ENCODE measurements around the gene CELF4. TPM values are rescaled to one million over a fixed set of nuclear protein-coding genes. Genes with fewer than 3 reads are reported as not detected.

Gene CELF4
- total RNA-seq, 4 donors from 2014 or later, result 0.32 to 0.81 (median 0.77) TPM

DNA sequence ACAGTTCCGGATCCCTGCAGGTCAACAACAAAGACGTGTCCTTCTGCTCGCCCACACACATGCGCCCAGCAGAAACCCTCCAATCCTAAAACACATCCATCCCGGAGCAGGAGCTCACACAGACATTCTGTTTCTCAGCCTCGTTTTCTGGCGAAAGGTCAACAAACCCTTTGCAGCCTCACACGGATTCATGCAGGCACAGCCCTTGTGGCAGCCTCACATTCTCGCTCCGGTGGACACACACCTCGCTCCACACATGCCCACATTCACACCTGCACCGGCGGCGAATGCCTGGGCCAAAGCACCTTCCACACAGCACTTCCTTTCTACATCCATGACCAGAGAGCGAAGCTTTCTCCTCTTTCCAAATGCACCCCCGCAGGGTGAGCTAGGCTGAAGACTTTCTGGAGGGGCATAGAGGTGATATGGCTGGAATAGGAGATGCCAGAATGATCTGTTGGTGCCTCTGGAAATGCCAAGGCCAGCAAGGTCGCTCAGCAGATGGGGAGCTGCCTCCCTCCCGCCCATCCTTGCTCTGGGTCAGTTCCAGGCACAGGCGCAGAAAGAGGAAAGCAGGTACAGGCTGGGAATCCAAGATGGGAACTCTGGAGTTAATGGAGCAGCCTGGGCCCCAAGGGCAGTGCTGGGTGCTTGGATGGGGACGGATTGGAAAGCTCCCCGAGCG is 88.8 kb downstream of the CELF4 start:
- H3K27ac ChIP-seq, result no peak overlapping the region
- peaks cover 39% of the 10 kb centered on the region for H3K27me3 ChIP-seq
- no peak for ATAC-seq
- H3K36me3 ChIP-seq, result no peaks in the 10 kb centered on the region
- H3K4me1 ChIP-seq, result no peaks in the 10 kb centered on the region
- H3K4me3 ChIP-seq, result no peak overlapping the region
- no peaks in the 10 kb centered on the region for H3K9me3 ChIP-seq
- 80% methylated on average over 9 of the region's 22 CpGs; no CpG with 5 or more reads in 1 of the 2 donors for WGBS, 2 donors (ENCODE audit: low coverage in 1 of 2)
- TF ChIP-seq EP300 (IDR thresholded peaks at IDR 0.05), result no peak
- no peak for TF ChIP-seq CTCF (IDR thresholded peaks at IDR 0.05)
- TF ChIP-seq POLR2AphosphoS5 (IDR thresholded peaks at IDR 0.05), result no peak
- no peak for TF ChIP-seq POLR2A (IDR thresholded peaks at IDR 0.05)

DNA sequence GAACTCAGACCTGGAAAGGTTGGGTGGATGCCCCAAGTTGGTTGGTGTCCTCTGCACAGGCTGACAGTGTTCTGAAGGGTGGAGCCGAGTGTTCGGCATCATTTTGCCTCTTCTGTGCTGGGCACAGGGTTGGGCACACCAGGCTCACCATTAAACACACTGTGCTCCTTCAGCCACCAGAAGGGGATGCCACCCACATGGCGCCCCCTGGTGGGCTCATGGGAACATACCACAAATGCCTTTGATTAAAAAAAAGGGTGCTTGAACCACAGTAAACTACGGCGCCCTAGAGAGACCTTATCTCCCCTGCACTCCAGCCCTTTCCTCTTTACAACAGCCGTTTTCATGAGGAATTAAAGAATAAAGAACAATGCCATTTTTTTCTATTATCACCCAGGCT is 89.4 kb downstream of the CELF4 start:
- WGBS, 2 donors (ENCODE audit: low coverage in 1 of 2), result 20 to 30% methylated on average over 4 to 5 of the region's 6 CpGs
- H3K9me3 ChIP-seq, result no peaks in the 10 kb centered on the region
- no peak for ATAC-seq
- TF ChIP-seq POLR2AphosphoS5 (IDR thresholded peaks at IDR 0.05) (no peak), POLR2A (IDR thresholded peaks at IDR 0.05) (no peak), EP300 (IDR thresholded peaks at IDR 0.05) (no peak), CTCF (IDR thresholded peaks at IDR 0.05) (peak in 1 of 4 experiments; percentile 41)
- H3K27me3 ChIP-seq, result peaks cover 45% of the 10 kb centered on the region
- no peak overlapping the region for H3K27ac ChIP-seq
- H3K4me1 ChIP-seq, result no peaks in the 10 kb centered on the region
- no peak overlapping the region for H3K4me3 ChIP-seq
- H3K36me3 ChIP-seq, result no peaks in the 10 kb centered on the region

- Histone ChIP-seq H3K27ac (no peak overlapping the region), H3K4me3 (no peak overlapping the region), H3K27me3 (peaks cover 37% of the 10 kb centered on the region), H3K9me3 (no peaks in the 10 kb centered on the region), H3K36me3 (no peaks in the 10 kb centered on the region), H3K4me1 (no peaks in the 10 kb centered on the region)
- WGBS, 2 donors (ENCODE audit: low coverage in 1 of 2), result 36 to 89% methylated on average over 3 to 6 of the region's 8 CpGs
- ATAC-seq, result no peak
- TF ChIP-seq POLR2A (IDR thresholded peaks at IDR 0.05), result no peak
- no peak for TF ChIP-seq POLR2AphosphoS5 (IDR thresholded peaks at IDR 0.05)
- TF ChIP-seq CTCF (IDR thresholded peaks at IDR 0.05), result no peak
- TF ChIP-seq EP300 (IDR thresholded peaks at IDR 0.05), result no peak
Observed at GRCh38 chr18:37473195-37473840, 92.3 kb downstream of the CELF4 start.

DNA sequence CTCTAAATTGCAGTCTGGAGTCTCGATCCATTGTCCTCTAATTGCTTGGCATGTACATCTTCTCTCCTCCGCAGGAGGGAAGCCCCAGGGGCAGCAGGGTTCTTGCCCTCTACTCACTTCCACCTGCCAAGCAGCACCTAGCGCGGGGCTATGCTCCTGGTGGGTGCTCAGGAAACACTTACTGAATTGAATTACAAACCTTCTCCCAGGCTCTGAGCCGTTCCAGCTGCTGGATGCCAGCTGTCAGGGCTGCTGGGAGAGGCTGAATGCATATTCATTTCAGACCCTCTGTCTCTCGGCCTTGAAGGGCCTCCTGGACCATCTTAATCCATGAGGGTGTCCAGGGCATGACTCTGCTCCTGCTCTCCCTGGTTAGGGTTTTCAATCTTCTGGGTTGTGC is 94.0 kb downstream of the CELF4 start:
- no peak overlapping the region for H3K4me3 ChIP-seq
- WGBS, 2 donors (ENCODE audit: low coverage in 1 of 2), result 30 to 33% methylated on average over 1 to 2 of the region's 6 CpGs
- H3K4me1 ChIP-seq, result no peaks in the 10 kb centered on the region
- no peaks in the 10 kb centered on the region for H3K36me3 ChIP-seq
- H3K27ac ChIP-seq, result no peak overlapping the region
- H3K27me3 ChIP-seq, result peaks cover 20% of the 10 kb centered on the region
- H3K9me3 ChIP-seq, result no peaks in the 10 kb centered on the region
- TF ChIP-seq POLR2AphosphoS5 (IDR thresholded peaks at IDR 0.05) (no peak), CTCF (IDR thresholded peaks at IDR 0.05) (no peak), EP300 (IDR thresholded peaks at IDR 0.05) (no peak)
- ATAC-seq, result no peak

GRCh38 chr18:37470986-37471385 is 94.6 kb downstream of the CELF4 start:
- Histone ChIP-seq H3K4me1 (no peaks in the 10 kb centered on the region), H3K4me3 (no peak overlapping the region), H3K9me3 (no peaks in the 10 kb centered on the region), H3K36me3 (no peaks in the 10 kb centered on the region), H3K27ac (no peak overlapping the region), H3K27me3 (peaks cover 18% of the 10 kb centered on the region)
- ATAC-seq, result peak; percentile 6
- WGBS, 2 donors (ENCODE audit: low coverage in 1 of 2), result 100% methylated on average over 1 of the region's 2 CpGs
- TF ChIP-seq CTCF (IDR thresholded peaks at IDR 0.05) (no peak), POLR2A (IDR thresholded peaks at IDR 0.05) (no peak), EP300 (IDR thresholded peaks at IDR 0.05) (no peak), POLR2AphosphoS5 (IDR thresholded peaks at IDR 0.05) (no peak)
